Measurements from ENCODE around the gene TMEM181. TPM values are rescaled to one million over a fixed set of nuclear protein-coding genes. Genes with fewer than 3 reads are reported as not detected.

The TMEM181 gene
- total and polyA plus RNA-seq, 2 donors (not counting 1 experiment from before 2014, with no cell fraction given): 35.6 to 36.0 TPM

GRCh38 chr6:158543606-158544185 lies 16.2 kb upstream of the TMEM181 start:
- no peak overlapping the region for H2AFZ ChIP-seq (ENCODE audit: low read length)
- H3K9ac ChIP-seq (ENCODE audit: insufficient read depth, low read length): no peak overlapping the region
- peaks cover 9% of the 10 kb centered on the region for H3K27me3 ChIP-seq (ENCODE audit: control insufficient read depth, insufficient read depth, low read length)
- H3K9me3 ChIP-seq (ENCODE audit: control insufficient read depth, insufficient read depth, low read depth, low read length): no peaks in the 10 kb centered on the region
- no peak for DNase-seq (ENCODE audit: low read depth in 2 of 2)
- no peaks in the 10 kb centered on the region for H3K4me1 ChIP-seq (ENCODE audit: control insufficient read depth, extremely low read depth, insufficient read depth, low read length)
- H3K27ac ChIP-seq (ENCODE audit: insufficient read depth, low read length): no peak overlapping the region
- no peak overlapping the region for H3K4me3 ChIP-seq (replicated peaks in 1 of 4; ENCODE audit: control extremely low read depth in 1 of 4, insufficient read depth in 1 of 4, low read depth in 3 of 4, low read length in 4 of 4)
- TF ChIP-seq EZH2 (IDR thresholded peaks at IDR 0.05; ENCODE audit: low read length, missing control alignments) (no peak), CTCF (conservative IDR thresholded peaks at IDR 0.05 in 1 of 2, IDR thresholded peaks at IDR 0.05 in 1 of 2; ENCODE audit: low read depth in 1 of 2, low read length in 2 of 2) (no peak)
- H3K36me3 ChIP-seq (ENCODE audit: control insufficient read depth, insufficient read depth, low read length): no peaks in the 10 kb centered on the region
- H4K20me1 ChIP-seq (ENCODE audit: control insufficient read depth, extremely low read depth, insufficient read depth, low read length): no peaks in the 10 kb centered on the region
- no peaks in the 10 kb centered on the region for H3K79me2 ChIP-seq (ENCODE audit: control insufficient read depth, insufficient read depth, low read length)
- no peak overlapping the region for H3K4me2 ChIP-seq (ENCODE audit: extremely low read depth, insufficient read depth, low read length)

GRCh38 chr6:158544428-158544827 lies 15.5 kb upstream of the TMEM181 start:
- no peaks in the 10 kb centered on the region for H3K79me2 ChIP-seq (ENCODE audit: control insufficient read depth, insufficient read depth, low read length)
- no peaks in the 10 kb centered on the region for H3K36me3 ChIP-seq (ENCODE audit: control insufficient read depth, insufficient read depth, low read length)
- no peaks in the 10 kb centered on the region for H4K20me1 ChIP-seq (ENCODE audit: control insufficient read depth, extremely low read depth, insufficient read depth, low read length)
- H3K9ac ChIP-seq (ENCODE audit: insufficient read depth, low read length): no peak overlapping the region
- TF ChIP-seq CTCF (conservative IDR thresholded peaks at IDR 0.05 in 1 of 2, IDR thresholded peaks at IDR 0.05 in 1 of 2; ENCODE audit: low read depth in 1 of 2, low read length in 2 of 2): no peak
- TF ChIP-seq EZH2 (IDR thresholded peaks at IDR 0.05; ENCODE audit: low read length, missing control alignments): no peak
- H3K27ac ChIP-seq (ENCODE audit: insufficient read depth, low read length): no peak overlapping the region
- H3K4me3 ChIP-seq (replicated peaks in 1 of 4; ENCODE audit: control extremely low read depth in 1 of 4, insufficient read depth in 1 of 4, low read depth in 3 of 4, low read length in 4 of 4): no peak overlapping the region
- H3K27me3 ChIP-seq (ENCODE audit: control insufficient read depth, insufficient read depth, low read length): peaks cover 2% of the 10 kb centered on the region
- H3K9me3 ChIP-seq (ENCODE audit: control insufficient read depth, insufficient read depth, low read depth, low read length): no peaks in the 10 kb centered on the region
- DNase-seq (ENCODE audit: low read depth in 2 of 2): no peak
- no peaks in the 10 kb centered on the region for H3K4me1 ChIP-seq (ENCODE audit: control insufficient read depth, extremely low read depth, insufficient read depth, low read length)
- no peak overlapping the region for H2AFZ ChIP-seq (ENCODE audit: low read length)
- no peak overlapping the region for H3K4me2 ChIP-seq (ENCODE audit: extremely low read depth, insufficient read depth, low read length)

- Histone ChIP-seq H3K79me2 (ENCODE audit: control insufficient read depth, insufficient read depth, low read length) (no peaks in the 10 kb centered on the region), H2AFZ (ENCODE audit: low read length) (no peak overlapping the region), H4K20me1 (ENCODE audit: control insufficient read depth, extremely low read depth, insufficient read depth, low read length) (no peaks in the 10 kb centered on the region), H3K9ac (ENCODE audit: insufficient read depth, low read length) (no peak overlapping the region), H3K4me1 (ENCODE audit: control insufficient read depth, extremely low read depth, insufficient read depth, low read length) (no peaks in the 10 kb centered on the region), H3K4me3 (replicated peaks in 1 of 4; ENCODE audit: control extremely low read depth in 1 of 4, insufficient read depth in 1 of 4, low read depth in 3 of 4, low read length in 4 of 4) (no peak overlapping the region), H3K36me3 (ENCODE audit: control insufficient read depth, insufficient read depth, low read length) (no peaks in the 10 kb centered on the region), H3K27me3 (ENCODE audit: control insufficient read depth, insufficient read depth, low read length) (no peaks in the 10 kb centered on the region), H3K9me3 (ENCODE audit: control insufficient read depth, insufficient read depth, low read depth, low read length) (no peaks in the 10 kb centered on the region), H3K4me2 (ENCODE audit: extremely low read depth, insufficient read depth, low read length) (no peak overlapping the region), H3K27ac (ENCODE audit: insufficient read depth, low read length) (no peak overlapping the region)
- TF ChIP-seq EZH2 (IDR thresholded peaks at IDR 0.05; ENCODE audit: low read length, missing control alignments) (no peak), CTCF (conservative IDR thresholded peaks at IDR 0.05 in 1 of 2, IDR thresholded peaks at IDR 0.05 in 1 of 2; ENCODE audit: low read depth in 1 of 2, low read length in 2 of 2) (no peak)
- DNase-seq (ENCODE audit: low read depth in 2 of 2): no peak
These were observed 14.6 kb upstream of the TMEM181 start for GRCh38 chr6:158545043-158545966.

All from fibroblast of lung (primary cell).